ENCODE results near the gene PLCH1.

GRCh38 chr3:155485897-155486296, 259.0 kb downstream of the PLCH1 start:
- TF ChIP-seq CTCF (IDR thresholded peaks at IDR 0.05) (no peak), POLR2A (IDR thresholded peaks at IDR 0.05) (no peak)

Measured in uterus (tissue), 2 donors.